Brain microvascular endothelial cell (primary cell): Measurements from ENCODE around the gene INPP4B.

Source experiments
- DNase-seq: peaks from one replicate; pipeline ENCODE4 v3.0.0-alpha.2; 2020
- H3K27ac ChIP-seq: fragments of 250-450 bp; sonication (Bioruptor Pico); 2 replicates; pipeline ENCODE4 v1.5.1; 2020; ENCODE audit warnings: mild to moderate bottlenecking, moderate library complexity
- H3K27me3 ChIP-seq: fragments of 250-450 bp; sonication (Bioruptor Pico); replicated peaks from 2 replicates; pipeline ENCODE4 v1.5.1; 2020; ENCODE audit warnings: mild to moderate bottlenecking
- H3K36me3 ChIP-seq: fragments of 250-450 bp; sonication (Bioruptor Pico); replicated peaks from 2 replicates; pipeline ENCODE4 v1.5.1; 2020; ENCODE audit warnings: mild to moderate bottlenecking
- H3K4me3 ChIP-seq: 2 replicates; pipeline ENCODE4 v1.5.1; 2011; ENCODE audit warnings: low read depth, mild to moderate bottlenecking, control low read depth, low read length, moderate library complexity
- in situ Hi-C: cut with HindIII; loops from 2 replicates; pipeline ENCODE4 v1.10.0; 2017; ENCODE audit warnings: low sequenced_read_pairs, low pct_ligation_motif_present
- TF ChIP-seq, protein P1 (sequence below): IDR thresholded peaks from 2 replicates; pipeline ENCODE4 v1.5.1; 2011; ENCODE audit warnings: low read depth, mild to moderate bottlenecking, moderate library complexity, low read length, control low read depth, inconsistent platforms; ENCODE audit errors: missing control alignments

The INPP4B gene

DNA sequence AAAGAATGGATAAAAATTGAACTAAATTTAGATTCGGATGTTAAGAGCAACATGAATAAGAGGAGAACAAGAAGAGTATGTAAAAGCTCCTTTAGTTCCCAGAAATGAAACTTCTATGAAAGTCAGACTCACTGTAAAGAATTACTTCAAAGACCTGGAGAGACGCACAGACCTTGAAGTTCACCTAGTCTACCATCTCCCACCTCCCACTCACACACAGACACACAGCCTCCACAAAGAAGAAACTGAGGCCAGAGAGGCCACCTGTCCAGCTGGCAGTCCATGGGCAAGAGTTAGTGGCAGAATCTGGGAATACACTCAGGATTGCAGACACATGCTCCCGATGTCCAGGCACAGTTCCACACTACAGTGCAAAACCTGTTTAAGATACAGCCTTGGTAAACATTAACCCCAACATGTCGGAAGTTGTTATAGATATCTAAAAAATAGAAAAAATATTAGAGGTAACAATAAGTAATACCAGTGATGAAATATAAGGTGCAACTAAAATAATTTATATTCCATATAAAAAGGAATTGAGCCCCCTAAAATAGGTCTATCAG is 288.8 kb downstream of the INPP4B start:
- H3K27ac ChIP-seq, result no peak overlapping the region
- H3K36me3 ChIP-seq, result no peaks in the 10 kb centered on the region
- no peak overlapping the region for H3K4me3 ChIP-seq
- DNase-seq, result no peak
- in situ Hi-C loops, result no loop called here
- no peaks in the 10 kb centered on the region for H3K27me3 ChIP-seq
- TF ChIP-seq, protein P1, sequence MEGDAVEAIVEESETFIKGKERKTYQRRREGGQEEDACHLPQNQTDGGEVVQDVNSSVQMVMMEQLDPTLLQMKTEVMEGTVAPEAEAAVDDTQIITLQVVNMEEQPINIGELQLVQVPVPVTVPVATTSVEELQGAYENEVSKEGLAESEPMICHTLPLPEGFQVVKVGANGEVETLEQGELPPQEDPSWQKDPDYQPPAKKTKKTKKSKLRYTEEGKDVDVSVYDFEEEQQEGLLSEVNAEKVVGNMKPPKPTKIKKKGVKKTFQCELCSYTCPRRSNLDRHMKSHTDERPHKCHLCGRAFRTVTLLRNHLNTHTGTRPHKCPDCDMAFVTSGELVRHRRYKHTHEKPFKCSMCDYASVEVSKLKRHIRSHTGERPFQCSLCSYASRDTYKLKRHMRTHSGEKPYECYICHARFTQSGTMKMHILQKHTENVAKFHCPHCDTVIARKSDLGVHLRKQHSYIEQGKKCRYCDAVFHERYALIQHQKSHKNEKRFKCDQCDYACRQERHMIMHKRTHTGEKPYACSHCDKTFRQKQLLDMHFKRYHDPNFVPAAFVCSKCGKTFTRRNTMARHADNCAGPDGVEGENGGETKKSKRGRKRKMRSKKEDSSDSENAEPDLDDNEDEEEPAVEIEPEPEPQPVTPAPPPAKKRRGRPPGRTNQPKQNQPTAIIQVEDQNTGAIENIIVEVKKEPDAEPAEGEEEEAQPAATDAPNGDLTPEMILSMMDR, result no peak

DNA sequence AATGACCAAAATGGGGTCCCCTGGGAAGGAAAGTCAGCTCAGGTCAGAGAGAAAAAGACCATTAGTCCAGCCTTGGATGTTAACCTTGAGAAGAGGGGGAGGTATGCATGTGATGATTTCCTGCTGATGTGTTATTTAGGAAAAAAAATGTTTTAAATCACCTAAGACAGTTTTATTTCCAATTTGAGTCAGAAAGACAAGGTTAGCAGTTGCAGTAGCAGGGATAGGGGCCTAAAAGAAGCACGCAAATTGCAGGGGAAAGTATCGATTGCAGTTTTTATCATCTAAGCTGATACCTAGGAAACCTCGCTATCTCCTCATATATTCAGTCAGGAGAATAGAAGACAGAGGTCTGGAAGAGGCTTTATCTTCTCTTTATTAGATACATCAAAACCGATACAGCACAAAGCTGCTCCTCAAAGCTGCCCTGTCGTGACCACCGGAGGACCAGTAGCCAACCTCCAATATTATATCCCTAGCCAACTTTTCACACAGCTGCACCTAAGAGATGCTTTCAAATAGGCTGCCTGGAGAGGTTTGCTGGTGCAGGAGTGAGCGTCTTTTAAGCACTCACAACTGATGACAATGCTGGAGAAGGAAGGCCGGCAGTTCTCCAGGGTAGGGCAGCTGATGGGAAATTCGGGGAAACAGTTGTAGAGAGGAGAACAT is 289.4 kb downstream of the INPP4B start:
- Histone ChIP-seq H3K36me3 (no peaks in the 10 kb centered on the region), H3K27me3 (no peaks in the 10 kb centered on the region), H3K27ac (no peak overlapping the region), H3K4me3 (no peak overlapping the region)
- no peak for DNase-seq
- in situ Hi-C loops, result no loop called here
- TF ChIP-seq, protein P1, result no peak

DNA sequence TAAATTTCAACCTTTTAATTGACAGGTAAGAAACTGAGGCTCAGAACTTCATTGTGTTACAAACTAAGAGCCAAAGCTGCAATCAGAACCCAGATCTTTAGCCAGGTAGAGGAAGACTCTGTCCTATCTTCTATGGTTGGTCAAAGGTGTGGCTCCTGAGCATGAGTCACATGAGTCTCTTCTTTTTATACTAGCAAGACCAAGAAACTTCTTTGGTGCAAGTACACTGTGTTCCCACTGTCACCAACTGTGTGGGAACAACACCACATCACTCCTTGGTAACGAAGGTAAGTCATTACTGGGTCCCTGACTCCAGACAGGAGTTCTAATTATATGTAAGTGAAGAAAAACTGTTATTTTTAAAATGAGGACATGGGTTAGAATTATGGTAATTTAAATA is 290.1 kb downstream of the INPP4B start:
- in situ Hi-C loops, result no loop called here
- no peak for DNase-seq
- Histone ChIP-seq H3K4me3 (no peak overlapping the region), H3K27me3 (no peaks in the 10 kb centered on the region), H3K36me3 (no peaks in the 10 kb centered on the region), H3K27ac (no peak overlapping the region)
- TF ChIP-seq, protein P1, result no peak

DNA sequence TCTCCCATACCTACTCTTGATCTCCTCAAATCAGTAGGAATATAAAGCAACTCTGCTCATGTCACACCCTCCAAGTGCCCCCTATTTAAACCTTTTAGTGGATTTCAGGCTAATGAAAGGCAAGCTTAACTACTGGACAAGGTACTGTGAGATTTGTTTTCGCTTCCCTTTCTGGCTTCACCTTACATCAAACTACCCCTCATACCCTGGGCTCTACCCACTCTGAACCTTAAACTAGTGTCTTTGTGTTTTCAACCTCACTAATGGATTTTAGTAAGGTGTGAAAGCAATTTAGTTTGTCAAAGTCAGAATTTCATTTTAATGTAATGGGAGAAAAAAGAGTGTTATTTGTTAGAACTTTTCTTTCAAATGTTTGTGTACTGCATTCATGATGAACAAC is 291.7 kb downstream of the INPP4B start:
- Histone ChIP-seq H3K27ac (no peak overlapping the region), H3K27me3 (no peaks in the 10 kb centered on the region)
- in situ Hi-C loops, result no loop called here

DNA sequence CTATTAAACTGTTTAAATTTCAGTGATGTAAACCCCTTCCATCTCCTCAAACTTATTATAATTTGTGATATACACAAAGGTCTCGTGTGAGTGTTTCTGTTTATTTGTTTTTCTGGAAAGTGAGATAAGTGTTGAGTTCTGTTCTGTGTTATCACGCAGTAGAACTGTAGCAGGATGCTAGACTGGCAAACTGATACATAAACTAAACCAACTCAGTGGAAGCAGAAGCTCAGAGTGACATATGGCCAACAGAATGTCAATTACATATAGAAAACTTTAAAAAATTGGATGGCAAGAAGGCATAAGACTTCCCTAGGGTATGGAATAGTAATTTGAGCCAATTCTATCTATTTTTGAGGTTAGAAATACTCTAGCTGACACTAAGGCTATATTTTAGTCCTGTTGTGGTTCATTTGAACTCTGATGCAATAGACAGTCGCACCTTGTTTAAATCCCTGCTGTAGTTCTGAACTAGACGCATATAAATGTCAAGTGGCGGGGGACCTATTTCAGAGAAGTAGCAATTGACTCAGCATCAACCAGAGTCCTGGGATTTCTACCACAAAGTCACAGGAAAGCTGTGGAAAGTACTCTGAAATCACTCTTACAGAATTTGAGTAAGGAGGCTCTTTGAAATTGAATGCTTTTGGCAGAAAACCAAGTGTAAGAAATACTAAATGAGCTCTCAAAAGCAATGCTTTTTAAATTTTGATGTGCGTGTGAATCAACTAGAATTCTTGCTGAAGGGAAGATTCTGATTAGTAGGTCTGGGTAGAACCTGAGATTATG is 294.4 kb downstream of the INPP4B start:
- Histone ChIP-seq H3K36me3 (no peaks in the 10 kb centered on the region), H3K4me3 (no peak overlapping the region), H3K27ac (no peak overlapping the region), H3K27me3 (no peaks in the 10 kb centered on the region)
- in situ Hi-C loops, result no loop called here
- TF ChIP-seq, protein P1, result no peak
- no peak for DNase-seq

More for the DNA sequence above, 291.7 kb downstream of the INPP4B start:
- TF ChIP-seq, protein P1, result no peak
- no peak overlapping the region for H3K4me3 ChIP-seq
- DNase-seq, result no peak
- no peaks in the 10 kb centered on the region for H3K36me3 ChIP-seq
